Adrenal gland (tissue), 5 donors: ENCODE measurements around the gene IQCF5.
"Not testable (repeated sequence)": the region's sequence is repeated elsewhere in the genome, so short reads cannot be mapped to it uniquely, and the experiment has no call there.

Experiments used
- POLR2A ChIP-seq, 2 donors: fragments of 450-650 bp; IDR thresholded peaks; one replicate each; pipeline ENCODE4 v1.6.1; 2017; ENCODE audit warnings: antibody characterized with exemption in 2 of 2, mild to moderate bottlenecking in 2 of 2, moderate library complexity in 1 of 2
- TF ChIP-seq, protein P1 (sequence below), 6 experiments: fragments of 450-650 bp in 4 of 6; fragments of 200-600 bp in 2 of 6; sonication (generic) in 1 of 6; IDR thresholded peaks; 1 replicate in 5 of 6; 2 replicates in 1 of 6; pipeline versions ENCODE4 v1.5.1 to v1.8.0; 2016 to 2021; ENCODE audit warnings: antibody characterized with exemption in 6 of 6, mild to moderate bottlenecking in 2 of 6, moderate library complexity in 1 of 6
- donor health status: DM: no; HTN: no; CAD: no.

DNA sequence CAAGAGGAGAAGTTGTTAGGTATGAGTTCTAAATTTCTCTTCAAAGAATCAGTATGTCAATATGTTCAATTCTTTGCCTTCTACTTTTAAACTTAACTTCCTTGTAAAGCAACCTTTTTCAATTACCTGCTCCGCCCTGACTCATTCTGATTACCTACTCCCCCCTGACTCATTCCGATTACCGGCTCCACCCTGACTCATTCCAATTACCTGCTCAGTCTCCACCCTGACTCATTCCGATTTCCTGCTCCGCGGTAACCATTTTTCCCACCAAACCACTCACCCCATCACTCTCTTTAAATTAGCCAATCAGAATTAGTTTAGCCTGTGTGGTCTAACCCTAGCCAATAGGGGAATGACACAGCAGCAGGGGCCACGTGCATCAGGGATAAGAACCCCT, 27.0 kb upstream of the IQCF5 start:
- TF ChIP-seq, protein P1, sequence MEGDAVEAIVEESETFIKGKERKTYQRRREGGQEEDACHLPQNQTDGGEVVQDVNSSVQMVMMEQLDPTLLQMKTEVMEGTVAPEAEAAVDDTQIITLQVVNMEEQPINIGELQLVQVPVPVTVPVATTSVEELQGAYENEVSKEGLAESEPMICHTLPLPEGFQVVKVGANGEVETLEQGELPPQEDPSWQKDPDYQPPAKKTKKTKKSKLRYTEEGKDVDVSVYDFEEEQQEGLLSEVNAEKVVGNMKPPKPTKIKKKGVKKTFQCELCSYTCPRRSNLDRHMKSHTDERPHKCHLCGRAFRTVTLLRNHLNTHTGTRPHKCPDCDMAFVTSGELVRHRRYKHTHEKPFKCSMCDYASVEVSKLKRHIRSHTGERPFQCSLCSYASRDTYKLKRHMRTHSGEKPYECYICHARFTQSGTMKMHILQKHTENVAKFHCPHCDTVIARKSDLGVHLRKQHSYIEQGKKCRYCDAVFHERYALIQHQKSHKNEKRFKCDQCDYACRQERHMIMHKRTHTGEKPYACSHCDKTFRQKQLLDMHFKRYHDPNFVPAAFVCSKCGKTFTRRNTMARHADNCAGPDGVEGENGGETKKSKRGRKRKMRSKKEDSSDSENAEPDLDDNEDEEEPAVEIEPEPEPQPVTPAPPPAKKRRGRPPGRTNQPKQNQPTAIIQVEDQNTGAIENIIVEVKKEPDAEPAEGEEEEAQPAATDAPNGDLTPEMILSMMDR (IDR thresholded peaks at IDR 0.05): not testable (repeated sequence)
- TF ChIP-seq POLR2A (IDR thresholded peaks at IDR 0.05): not testable (repeated sequence)
